ENCODE measurements around the gene ANXA3.

Gene ANXA3

GRCh38 chr4:78568640-78569305, 17.2 kb downstream of the ANXA3 start:
- TF ChIP-seq CTCF (IDR thresholded peaks at IDR 0.05; ENCODE audit: low read depth, low read length) = no peak
- peak; percentile 33 for DNase-seq (ENCODE audit: low read depth, low spot score)
- H3K4me3 ChIP-seq (ENCODE audit: low read depth, low read length) = no peak overlapping the region
- in situ Hi-C loops (cut with HindIII; ENCODE audit: low sequenced_read_pairs) = no loop called here

DNA sequence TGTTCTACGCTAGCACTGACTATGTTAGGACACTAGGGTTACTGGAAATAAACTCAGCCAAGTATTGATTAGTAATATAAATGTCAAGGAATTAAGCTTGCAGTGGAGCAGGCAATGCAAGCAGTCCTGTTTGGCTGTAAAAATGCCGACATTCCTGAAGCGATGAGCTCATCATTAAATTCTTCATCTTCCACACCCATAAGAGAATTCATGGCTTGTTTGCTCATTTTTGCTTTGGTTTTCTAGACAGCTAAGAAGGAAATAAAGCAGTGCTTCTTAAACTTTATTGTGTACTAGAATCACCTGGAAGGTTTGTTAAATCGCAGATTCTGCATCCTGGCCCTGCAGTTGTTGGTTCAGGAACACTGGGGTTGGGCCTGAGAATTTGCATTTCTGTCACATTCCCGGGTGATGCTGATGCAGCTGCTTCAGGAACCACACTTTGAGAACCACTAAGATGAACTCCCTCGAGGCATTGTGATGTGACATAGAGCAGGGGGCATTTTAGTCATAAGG, 17.8 kb downstream of the ANXA3 start:
- DNase-seq (ENCODE audit: low read depth, low spot score) = peak; percentile 85
- H3K4me3 ChIP-seq (ENCODE audit: low read depth, low read length) = no peak overlapping the region
- in situ Hi-C loops (cut with HindIII; ENCODE audit: low sequenced_read_pairs) = no loop called here
- TF ChIP-seq CTCF (IDR thresholded peaks at IDR 0.05; ENCODE audit: low read depth, low read length) = no peak

DNA sequence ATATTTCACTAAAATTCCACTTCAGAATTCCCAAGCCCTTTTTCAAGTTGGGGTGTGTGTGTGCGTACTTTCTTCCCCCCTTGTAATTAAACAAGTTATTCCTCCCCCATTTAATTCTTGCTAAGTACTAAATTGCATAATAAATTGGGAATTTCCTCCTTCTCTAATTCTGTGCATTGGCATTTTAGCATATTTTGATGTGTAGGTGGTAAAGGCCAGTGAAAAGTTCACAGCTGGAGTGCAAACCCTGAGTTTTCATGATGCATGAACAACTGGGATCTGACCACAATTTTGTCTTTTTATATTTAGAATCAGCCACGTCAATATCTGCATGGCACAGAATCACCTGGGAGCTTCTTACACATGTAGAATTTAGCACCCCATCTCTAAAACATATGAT, 18.5 kb downstream of the ANXA3 start:
- no peak for DNase-seq (ENCODE audit: low read depth, low spot score)
- in situ Hi-C loops (cut with HindIII; ENCODE audit: low sequenced_read_pairs) = no loop called here
- no peak overlapping the region for H3K4me3 ChIP-seq (ENCODE audit: low read depth, low read length)
- TF ChIP-seq CTCF (IDR thresholded peaks at IDR 0.05; ENCODE audit: low read depth, low read length) = no peak

- DNase-seq (ENCODE audit: low read depth, low spot score) = no peak
- TF ChIP-seq CTCF (IDR thresholded peaks at IDR 0.05; ENCODE audit: low read depth, low read length) = no peak
- in situ Hi-C loops (cut with HindIII; ENCODE audit: low sequenced_read_pairs) = no loop called here
- H3K4me3 ChIP-seq (ENCODE audit: low read depth, low read length) = no peak overlapping the region
Observed at GRCh38 chr4:78571804-78572203, 20.2 kb downstream of the ANXA3 start.

DNA sequence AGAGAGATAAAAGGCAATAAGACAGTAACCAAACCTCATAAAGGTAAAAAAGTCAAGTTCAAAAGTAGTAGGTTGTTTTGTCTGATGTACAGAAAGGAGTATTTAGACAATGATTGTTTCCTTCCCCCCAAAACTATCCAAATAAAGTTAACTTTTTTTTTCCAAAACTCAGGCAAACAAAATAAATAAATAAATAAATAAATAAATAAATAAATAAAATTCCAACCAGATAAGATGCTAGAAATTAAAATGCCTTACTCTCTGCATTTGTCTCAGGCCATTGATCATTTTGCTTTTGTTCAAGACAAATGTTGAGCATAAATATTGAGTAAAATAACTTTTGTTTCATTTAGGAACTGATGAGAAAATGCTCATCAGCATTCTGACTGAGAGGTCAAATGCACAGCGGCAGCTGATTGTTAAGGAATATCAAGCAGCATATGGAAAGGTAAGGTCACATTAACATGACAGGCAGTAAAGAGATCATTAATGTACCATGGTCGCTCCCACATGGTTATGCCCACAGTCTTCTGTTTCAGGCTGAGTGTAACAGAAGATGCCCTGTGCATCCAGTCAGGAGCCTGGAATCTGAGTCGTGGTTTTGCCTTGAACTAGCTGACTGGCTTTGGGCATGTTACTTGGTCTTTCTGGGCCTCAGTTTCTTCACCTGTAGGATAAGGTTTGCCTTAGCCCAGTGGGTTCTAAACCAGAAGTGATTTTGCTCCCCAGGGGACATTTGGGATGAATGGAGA, 27.3 kb downstream of the ANXA3 start:
- no peak for TF ChIP-seq CTCF (IDR thresholded peaks at IDR 0.05; ENCODE audit: low read depth, low read length)
- DNase-seq (ENCODE audit: low read depth, low spot score) = no peak
- H3K4me3 ChIP-seq (ENCODE audit: low read depth, low read length) = no peak overlapping the region
- in situ Hi-C loops (cut with HindIII; ENCODE audit: low sequenced_read_pairs) = no loop called here

DNA sequence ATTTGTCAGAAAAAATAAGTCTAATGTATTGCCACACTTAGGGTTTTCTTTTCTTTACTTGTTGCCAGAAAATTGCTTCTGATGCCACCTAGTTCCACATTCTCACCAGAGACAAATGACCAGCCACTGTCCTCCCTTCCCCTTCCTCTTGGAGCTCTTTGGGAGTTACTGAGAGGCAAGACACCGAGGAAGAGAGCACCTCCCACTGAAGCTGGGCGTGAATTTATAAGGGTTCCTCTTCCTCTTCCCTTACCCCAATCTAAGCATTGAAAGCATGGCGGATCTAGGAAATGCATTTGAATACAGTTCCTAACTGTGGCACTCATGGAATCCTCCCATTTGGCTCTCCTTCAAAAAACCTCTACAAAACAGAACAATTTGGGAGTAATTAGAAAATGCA, 30.0 kb downstream of the ANXA3 start:
- no peak for TF ChIP-seq CTCF (IDR thresholded peaks at IDR 0.05; ENCODE audit: low read depth, low read length)
- in situ Hi-C loops (cut with HindIII; ENCODE audit: low sequenced_read_pairs) = no loop called here
- H3K4me3 ChIP-seq (ENCODE audit: low read depth, low read length) = no peak overlapping the region

More for the DNA sequence above, 30.0 kb downstream of the ANXA3 start:
- DNase-seq (ENCODE audit: low read depth, low spot score) = no peak

Measured in astrocyte of the spinal cord (primary cell).